H1 (cell line): ENCODE measurements around the gene ATP6V1E1. TPM values are rescaled to one million over a fixed set of nuclear protein-coding genes. Genes with fewer than 3 reads are reported as not detected.
"Not testable (repeated sequence)": the region's sequence is repeated elsewhere in the genome, so short reads cannot be mapped to it uniquely, and the experiment has no call there.

Experiments
- CTCF ChIA-PET: fragments of 300-600 bp; sonication (Branson Sonifier 250); formaldehyde crosslinking; loops from one replicate; lab custom pipeline; 2021; ENCODE audit not compliant: partially characterized antibody; lab: Charles Lee
- POLR2A ChIA-PET: fragments of 300-600 bp; sonication (Branson Sonifier 250); formaldehyde crosslinking; loops from one replicate; lab custom pipeline; 2021; ENCODE audit warnings: inconsistent platforms; ENCODE audit not compliant: partially characterized antibody; lab: Charles Lee
- DNase-seq, 2 experiments: peaks; one replicate each; pipeline versions ENCODE4 v3.0.0 to v3.0.0-alpha.2; 2010 to 2022; ENCODE audit warnings: low spot score in 2 of 2, low read depth in 1 of 2, mixed read lengths in 1 of 2
- FAIRE-seq: peaks from 2 replicates; lab custom pipeline; 2011; peaks lifted over from hg19 to GRCh38; lab: Jason Lieb, UNC
- H2AFZ ChIP-seq: 2 replicates; pipeline ENCODE4 v1.8.1; 2012; ENCODE audit warnings: low read length, inconsistent platforms
- H2AK5ac ChIP-seq: 2 replicates; pipeline ENCODE4 v1.6.1; 2013; ENCODE audit warnings: low read depth, low read length
- H2BK120ac ChIP-seq: replicated peaks from 2 replicates; pipeline ENCODE3; 2013; ENCODE audit warnings: low read depth, low read length, inconsistent platforms
- H2BK12ac ChIP-seq: 2 replicates; pipeline ENCODE4 v1.6.1; 2013; ENCODE audit warnings: low read depth, low read length
- H2BK15ac ChIP-seq: 2 replicates; pipeline ENCODE4 v1.6.1; 2013; ENCODE audit warnings: low read length
- H2BK20ac ChIP-seq: 2 replicates; pipeline ENCODE4 v1.6.1; 2013; ENCODE audit warnings: low read length
- H2BK5ac ChIP-seq: 2 replicates; pipeline ENCODE4 v1.6.1; 2013; ENCODE audit warnings: low read depth, low read length
- H3K14ac ChIP-seq: 2 replicates; pipeline ENCODE4 v1.6.1; 2013; ENCODE audit warnings: inconsistent platforms; ENCODE audit not compliant: insufficient read length
- H3K18ac ChIP-seq: 2 replicates; pipeline ENCODE4 v1.6.1; 2013; ENCODE audit warnings: low read length; ENCODE audit errors: extremely low read depth
- H3K23ac ChIP-seq: 2 replicates; pipeline ENCODE4 v1.6.1; 2013; ENCODE audit warnings: inconsistent platforms; ENCODE audit not compliant: insufficient read length
- H3K23me2 ChIP-seq: 2 replicates; pipeline ENCODE4 v1.6.1; 2013; ENCODE audit warnings: low read depth, low read length
- H3K27ac ChIP-seq: 2 replicates; pipeline ENCODE4 v1.6.1; 2011; ENCODE audit warnings: low read depth, low read length, inconsistent platforms
- H3K27me3 ChIP-seq, 4 experiments: replicated peaks in 1 of 4; 1 replicate in 1 of 4; 2 replicates in 3 of 4; pipeline versions ENCODE4 v1.6.1 to v1.8.1; 2011 to 2013; ENCODE audit warnings: low read length in 3 of 4, mild to moderate bottlenecking in 3 of 4, inconsistent platforms in 2 of 4, mixed read lengths in 2 of 4, moderate library complexity in 1 of 4; ENCODE audit not compliant: control insufficient read depth in 3 of 4, insufficient read depth in 3 of 4; ENCODE audit errors: extremely low read depth in 1 of 4
- H3K36me3 ChIP-seq, 4 experiments: 2 replicates each; pipeline versions ENCODE4 v1.6.1 to v1.8.1; 2011 to 2013; ENCODE audit warnings: mild to moderate bottlenecking in 4 of 4, low read length in 3 of 4, moderate library complexity in 2 of 4, control low read depth in 1 of 4, inconsistent platforms in 1 of 4; ENCODE audit not compliant: insufficient read depth in 4 of 4, control insufficient read depth in 2 of 4
- H3K4ac ChIP-seq: replicated peaks from 2 replicates; pipeline ENCODE3; 2013; ENCODE audit warnings: low read length, low read depth, mixed read lengths, inconsistent platforms; ENCODE audit not compliant: insufficient read length
- H3K4me1 ChIP-seq, 4 experiments: replicated peaks in 1 of 4; 1 replicate in 1 of 4; 2 replicates in 3 of 4; pipeline versions ENCODE4 v1.6.1 to v1.8.1; 2011 to 2013; ENCODE audit warnings: low read length in 3 of 4, inconsistent platforms in 2 of 4, mixed read lengths in 1 of 4; ENCODE audit not compliant: insufficient read depth in 4 of 4, control insufficient read depth in 3 of 4
- H3K4me2 ChIP-seq, 2 experiments: 2 replicates each; pipeline versions ENCODE4 v1.6.1 to v1.8.1; 2011 to 2013; ENCODE audit warnings: low read depth in 2 of 2, low read length in 2 of 2, control low read depth in 1 of 2, inconsistent platforms in 1 of 2, mild to moderate bottlenecking in 1 of 2; ENCODE audit not compliant: insufficient read depth in 1 of 2
- H3K4me3 ChIP-seq, 4 experiments: fragments of 200-600, 300-600 bp in 1 of 4; sonication (generic), shearing (Covaris generic), sonication (Bioruptor Twin) in 1 of 4; 2 replicates each; pipeline versions ENCODE4 v1.5.1 to v1.8.1; 2011 to 2016; ENCODE audit warnings: low read length in 4 of 4, low read depth in 3 of 4, control low read depth in 2 of 4, inconsistent platforms in 2 of 4, mild to moderate bottlenecking in 2 of 4, mixed read lengths in 1 of 4, moderate library complexity in 1 of 4; ENCODE audit not compliant: insufficient read depth in 2 of 4; ENCODE audit errors: extremely low read depth in 1 of 4
- H3K56ac ChIP-seq: replicated peaks from 2 replicates; pipeline ENCODE3; 2013; ENCODE audit warnings: low read depth, mild to moderate bottlenecking, mixed read lengths, low read length, inconsistent platforms; ENCODE audit not compliant: insufficient read length
- H3K79me1 ChIP-seq: 2 replicates; pipeline ENCODE4 v1.6.1; 2013; ENCODE audit warnings: low read depth, low read length, control low read depth
- H3K79me2 ChIP-seq, 2 experiments: 2 replicates each; pipeline versions ENCODE4 v1.6.1 to v1.8.1; 2012 to 2013; ENCODE audit warnings: low read length in 2 of 2, mild to moderate bottlenecking in 2 of 2, inconsistent platforms in 1 of 2; ENCODE audit not compliant: insufficient read depth in 2 of 2, control insufficient read depth in 1 of 2
- H3K9ac ChIP-seq, 4 experiments: replicated peaks in 1 of 4; 1 replicate in 1 of 4; 2 replicates in 3 of 4; pipeline versions ENCODE4 v1.6.1 to v1.8.1; 2011 to 2013; ENCODE audit warnings: low read depth in 3 of 4, low read length in 3 of 4, control low read depth in 2 of 4, mild to moderate bottlenecking in 2 of 4, moderate library complexity in 2 of 4, inconsistent platforms in 1 of 4; ENCODE audit errors: extremely low read depth in 1 of 4
- H3K9me3 ChIP-seq, 2 experiments: 2 replicates each; pipeline versions ENCODE4 v1.6.1 to v1.8.1; 2012 to 2013; ENCODE audit warnings: mild to moderate bottlenecking in 2 of 2, moderate library complexity in 2 of 2, control low read depth in 1 of 2, inconsistent platforms in 1 of 2, low read depth in 1 of 2, low read length in 1 of 2, mixed read lengths in 1 of 2; ENCODE audit not compliant: insufficient read depth in 2 of 2
- H4K20me1 ChIP-seq, 2 experiments: replicated peaks in 1 of 2; 2 replicates each; pipeline versions ENCODE3 to v1.8.1; 2011 to 2013; ENCODE audit warnings: inconsistent platforms in 2 of 2, low read length in 2 of 2, mild to moderate bottlenecking in 1 of 2; ENCODE audit not compliant: insufficient read depth in 2 of 2, control insufficient read depth in 1 of 2
- H4K5ac ChIP-seq: 2 replicates; pipeline ENCODE4 v1.6.1; 2013; ENCODE audit warnings: low read length, low read depth, mixed read lengths, inconsistent platforms; ENCODE audit not compliant: insufficient read length
- H4K8ac ChIP-seq: 2 replicates; pipeline ENCODE4 v1.8.0; 2013; ENCODE audit warnings: mild to moderate bottlenecking, moderate library complexity, low read length, inconsistent platforms; ENCODE audit not compliant: insufficient read depth; ENCODE audit errors: extremely low read depth
- H4K91ac ChIP-seq: replicated peaks from 2 replicates; pipeline ENCODE3; 2013; ENCODE audit warnings: low read length, mixed read lengths, inconsistent platforms; ENCODE audit not compliant: insufficient read length
- SUZ12 ChIP-seq: fragments of 200-600 bp; sonication (generic); IDR thresholded peaks from 2 replicates; pipeline ENCODE4 v1.6.1; 2012; ENCODE audit warnings: mild to moderate bottlenecking, inconsistent platforms, low read length, moderate library complexity, mixed read lengths
- WGBS, 2 experiments: shearing (Covaris generic) in 1 of 2; methylation state at CpG; one replicate each; pipeline versions ENCODE4 v1.1.6 to v1.1.7; 2013 to 2015; ENCODE audit warnings: low lambda C conversion rate in 2 of 2, mixed read lengths in 2 of 2, inconsistent platforms in 1 of 2, low coverage in 1 of 2, missing lambda C conversion rate in 1 of 2; ENCODE audit not compliant: insufficient replicate concordance in 2 of 2, insufficient coverage in 1 of 2, insufficient read length in 1 of 2; ENCODE audit errors: extremely low coverage in 1 of 2, missing lambda C conversion rate in 1 of 2; 5-methylcytosine and 5-hydroxymethylcytosine counted together
- polyA plus RNA-seq, 7 experiments: library from polyadenylated mRNA; depleted of rRNA in 3 of 7; stranded (reverse) in 5 of 7; unstranded in 2 of 7; fragments of >200 nt in 5 of 7; fragments of 200-250 nt in 2 of 7; gene quantifications; 1 replicate in 5 of 7; 2 replicates in 1 of 7; 4 replicates in 1 of 7; pipeline versions ENCODE4 v1.2.1 to v1.2.3, GENCODE V29; 2011 to 2013; ENCODE audit warnings: missing spikeins in 2 of 7, mixed read lengths in 2 of 7
- total RNA-seq: library from RNA; stranded (reverse); fragmentation: NEBNext Ultra II Directional; extraction: Animal tissue kit (Norgen Biotek cat#: 25700); gene quantifications from 2 replicates; pipeline ENCODE4 v1.2.1, GENCODE V29; 2021

ATP6V1E1 gene
- total and polyA plus RNA-seq, 2 of the 8 experiments (the other 6 are each of a cell fraction or from before 2014, with no cell fraction given) = 80.4 to 88.1 TPM

- H2AFZ ChIP-seq = no peak overlapping the region
- H3K23me2 ChIP-seq = no peaks in the 10 kb centered on the region
- no peak overlapping the region for H3K14ac ChIP-seq
- no peak overlapping the region for H4K5ac ChIP-seq
- H2BK15ac ChIP-seq = no peak overlapping the region
- no peaks in the 10 kb centered on the region for H3K79me1 ChIP-seq
- H2BK5ac ChIP-seq = no peak overlapping the region
- H3K18ac ChIP-seq = no peak overlapping the region
- no peak overlapping the region for H3K27ac ChIP-seq
- TF ChIP-seq SUZ12 = no peak
- POLR2A ChIA-PET = interaction anchor here (1.3 kb wide), 1 partner anchor 9 kb away, joined by 3 read pairs; the partner anchor contains the start of gene BCL2L13
- peaks cover 0 to 3% of the 10 kb centered on the region in 2 experiments; a peak in 1 of 4 replicates for H3K79me2 ChIP-seq
- no peaks in the 10 kb centered on the region for H3K4me1 ChIP-seq
- no peak overlapping the region for H4K91ac ChIP-seq
- H2BK20ac ChIP-seq = no peak overlapping the region
- H3K36me3 ChIP-seq = no peaks in the 10 kb centered on the region
- WGBS, 2 experiments = 95% methylated on average over 5 of the region's 5 CpGs; no CpG with 5 or more reads in 1 of the 2 experiments
- no peaks in the 10 kb centered on the region for H3K9me3 ChIP-seq
- DNase-seq = no peak
- no peak overlapping the region for H3K23ac ChIP-seq
- no peak overlapping the region for H2BK120ac ChIP-seq
- FAIRE-seq = no peak
- no peak overlapping the region for H2BK12ac ChIP-seq
- CTCF ChIA-PET = no interaction called here
- no peak overlapping the region for H4K8ac ChIP-seq
- no peak overlapping the region for H3K4me3 ChIP-seq
- H3K4ac ChIP-seq = no peak overlapping the region
- no peak overlapping the region for H2AK5ac ChIP-seq
- no peaks in the 10 kb centered on the region for H4K20me1 ChIP-seq
- no peak overlapping the region for H3K9ac ChIP-seq
- no peaks in the 10 kb centered on the region for H3K27me3 ChIP-seq
- no peak overlapping the region for H3K4me2 ChIP-seq
- no peak overlapping the region for H3K56ac ChIP-seq
Observed at GRCh38 chr22:17647452-17647851, 18.9 kb upstream of the ATP6V1E1 start.

DNA sequence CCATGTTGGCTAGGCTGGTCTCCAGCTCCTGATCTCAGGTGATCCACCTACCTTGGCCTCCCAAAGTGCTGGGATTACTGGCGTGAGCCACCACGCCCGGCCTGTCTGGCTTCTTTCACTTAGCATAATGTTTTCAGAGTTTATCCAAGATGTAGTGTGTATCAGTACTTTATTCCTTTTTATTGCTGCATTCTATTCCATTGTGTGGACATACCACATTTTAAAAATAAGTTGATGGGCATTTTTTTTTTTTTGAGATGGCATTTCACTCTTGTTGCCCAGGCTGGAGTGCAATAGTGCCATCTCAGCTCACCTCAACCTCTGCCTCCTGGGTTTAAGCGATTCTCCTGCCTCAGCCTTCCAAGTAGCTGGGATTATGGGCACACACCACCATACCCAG lies 13.8 kb upstream of the ATP6V1E1 start:
- H2BK15ac ChIP-seq, H4K20me1 ChIP-seq, H3K23ac ChIP-seq, H2BK120ac ChIP-seq, H3K4me2 ChIP-seq, H2BK5ac ChIP-seq, H3K9ac ChIP-seq, H4K8ac ChIP-seq, H3K79me1 ChIP-seq, H3K56ac ChIP-seq, H4K91ac ChIP-seq, FAIRE-seq, H3K4ac ChIP-seq, H3K27me3 ChIP-seq, DNase-seq, H3K4me1 ChIP-seq, H3K18ac ChIP-seq, H3K4me3 ChIP-seq, H2BK20ac ChIP-seq, H2AFZ ChIP-seq, H3K14ac ChIP-seq, H3K36me3 ChIP-seq, H2AK5ac ChIP-seq, H4K5ac ChIP-seq, H2BK12ac ChIP-seq, H3K27ac ChIP-seq, H3K9me3 ChIP-seq: not testable (repeated sequence)
- ChIA-PET POLR2A (interaction anchor here (0.8 to 1.4 kb wide), 3 partner anchors 12 to 98 kb away, joined by 3 to 6 read pairs (median 3); no protein-coding TSS in a partner anchor), CTCF (interaction anchor here (2.3 kb wide), 1 partner anchor 84 kb away, joined by 6 read pairs; no protein-coding TSS in a partner anchor)
- Histone ChIP-seq H3K23me2 (peaks cover 10% of the 10 kb centered on the region), H3K79me2 (peaks cover 0 to 18% of the 10 kb centered on the region in 2 experiments; a peak in 3 of 4 replicates)
- WGBS, 2 experiments = 85% methylated on average over 4 of the region's 4 CpGs; no CpG with 5 or more reads in 1 of the 2 experiments
